GM20000 (cell line): ENCODE data around the gene TRMO.

Experiments
- DNase-seq: peaks from one replicate; pipeline ENCODE4 v3.0.0; 2012; ENCODE audit warnings: low spot score
- TF ChIP-seq, protein P1 (sequence below): IDR thresholded peaks from 2 replicates; pipeline ENCODE4 v1.5.1; 2012; ENCODE audit warnings: mild to moderate bottlenecking, control low read depth; ENCODE audit errors: extremely low read depth, missing control alignments

Gene TRMO

DNA sequence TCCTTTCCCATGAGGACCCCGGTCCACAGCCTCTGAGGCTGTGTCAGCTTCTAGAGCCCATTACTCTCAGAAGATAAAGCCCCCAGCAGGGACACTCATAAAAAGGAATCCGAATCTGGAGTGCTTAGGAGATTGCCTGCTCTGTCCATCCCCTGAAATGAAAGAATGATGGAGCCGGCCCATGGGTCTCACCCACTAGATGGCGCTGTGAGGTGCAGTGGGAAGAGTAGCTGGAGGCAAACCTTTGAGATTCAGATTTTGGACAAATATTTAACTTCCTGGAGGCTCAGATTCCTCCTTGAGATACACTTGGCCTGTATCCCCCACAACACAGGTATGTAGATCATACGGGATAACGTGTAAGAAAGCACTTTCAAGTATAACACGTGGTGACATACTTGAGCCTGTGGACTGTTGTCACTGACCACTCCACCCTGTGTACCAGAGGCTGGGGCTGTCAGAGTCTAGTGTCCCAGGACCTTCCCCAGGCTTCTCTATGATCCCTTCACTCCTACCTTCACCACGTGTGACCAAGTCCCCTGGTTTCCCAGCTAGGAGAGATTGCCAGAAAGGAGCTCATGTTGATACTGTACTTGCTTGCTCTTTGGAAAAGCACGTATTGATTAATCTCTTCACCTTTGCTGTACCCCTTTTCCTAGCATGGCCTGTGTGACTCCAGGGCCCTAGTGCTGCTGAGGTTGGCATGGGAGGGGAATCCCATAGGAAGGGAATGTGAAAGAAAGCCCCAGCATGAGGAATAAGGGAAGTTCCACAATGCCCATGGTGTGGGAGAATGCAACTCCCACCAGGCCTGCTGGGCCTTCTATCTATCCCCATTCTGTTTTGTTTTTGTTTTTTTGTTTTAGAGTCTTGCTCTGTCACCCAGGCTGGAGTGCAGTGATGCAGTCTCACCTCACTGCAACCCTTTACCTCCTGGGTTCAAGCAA is 32.1 kb downstream of the TRMO start:
- DNase-seq = peak; percentile 67
- TF ChIP-seq, protein P1, sequence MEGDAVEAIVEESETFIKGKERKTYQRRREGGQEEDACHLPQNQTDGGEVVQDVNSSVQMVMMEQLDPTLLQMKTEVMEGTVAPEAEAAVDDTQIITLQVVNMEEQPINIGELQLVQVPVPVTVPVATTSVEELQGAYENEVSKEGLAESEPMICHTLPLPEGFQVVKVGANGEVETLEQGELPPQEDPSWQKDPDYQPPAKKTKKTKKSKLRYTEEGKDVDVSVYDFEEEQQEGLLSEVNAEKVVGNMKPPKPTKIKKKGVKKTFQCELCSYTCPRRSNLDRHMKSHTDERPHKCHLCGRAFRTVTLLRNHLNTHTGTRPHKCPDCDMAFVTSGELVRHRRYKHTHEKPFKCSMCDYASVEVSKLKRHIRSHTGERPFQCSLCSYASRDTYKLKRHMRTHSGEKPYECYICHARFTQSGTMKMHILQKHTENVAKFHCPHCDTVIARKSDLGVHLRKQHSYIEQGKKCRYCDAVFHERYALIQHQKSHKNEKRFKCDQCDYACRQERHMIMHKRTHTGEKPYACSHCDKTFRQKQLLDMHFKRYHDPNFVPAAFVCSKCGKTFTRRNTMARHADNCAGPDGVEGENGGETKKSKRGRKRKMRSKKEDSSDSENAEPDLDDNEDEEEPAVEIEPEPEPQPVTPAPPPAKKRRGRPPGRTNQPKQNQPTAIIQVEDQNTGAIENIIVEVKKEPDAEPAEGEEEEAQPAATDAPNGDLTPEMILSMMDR = peak; percentile 78

DNA sequence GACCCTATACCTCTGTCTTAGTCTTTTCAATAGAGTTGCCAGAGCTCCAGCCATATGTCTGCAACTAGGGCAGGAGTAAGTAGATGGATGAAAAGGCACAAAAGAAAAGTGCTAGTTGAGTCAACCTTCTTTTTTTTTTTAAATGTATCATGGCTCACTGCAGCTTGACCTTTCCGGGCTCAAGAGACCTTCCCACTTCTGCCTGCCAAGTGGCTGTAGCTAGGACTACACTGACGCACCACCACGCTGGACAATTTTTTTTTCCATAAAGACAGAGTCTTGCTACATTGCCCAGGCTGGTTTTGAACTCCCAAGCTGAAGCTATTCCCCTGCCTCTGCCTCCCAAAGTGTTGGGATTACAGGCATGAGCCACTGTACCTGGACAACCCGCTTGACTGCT is 42.0 kb downstream of the TRMO start:
- no peak for DNase-seq
- TF ChIP-seq, protein P1 = no peak

DNA sequence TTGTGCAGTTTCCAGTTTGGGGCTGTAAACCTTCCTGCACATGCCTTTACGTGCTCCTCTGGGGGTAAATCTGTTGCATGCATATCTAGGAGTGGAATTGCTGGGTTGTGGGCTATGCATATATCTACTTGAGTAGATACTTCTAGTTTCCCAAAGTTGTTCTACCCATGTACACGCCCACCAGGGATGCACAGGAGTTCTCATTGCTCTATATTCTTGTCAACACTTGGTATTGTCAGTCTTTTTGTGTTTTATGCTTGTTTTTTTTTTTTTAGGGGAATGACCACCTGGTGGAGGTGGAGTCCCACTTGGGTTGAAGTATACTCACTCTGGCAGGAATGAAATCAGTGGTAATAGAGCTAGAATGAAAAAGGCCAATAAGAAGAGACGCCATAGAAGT is 46.2 kb downstream of the TRMO start:
- TF ChIP-seq, protein P1 = no peak

DNA sequence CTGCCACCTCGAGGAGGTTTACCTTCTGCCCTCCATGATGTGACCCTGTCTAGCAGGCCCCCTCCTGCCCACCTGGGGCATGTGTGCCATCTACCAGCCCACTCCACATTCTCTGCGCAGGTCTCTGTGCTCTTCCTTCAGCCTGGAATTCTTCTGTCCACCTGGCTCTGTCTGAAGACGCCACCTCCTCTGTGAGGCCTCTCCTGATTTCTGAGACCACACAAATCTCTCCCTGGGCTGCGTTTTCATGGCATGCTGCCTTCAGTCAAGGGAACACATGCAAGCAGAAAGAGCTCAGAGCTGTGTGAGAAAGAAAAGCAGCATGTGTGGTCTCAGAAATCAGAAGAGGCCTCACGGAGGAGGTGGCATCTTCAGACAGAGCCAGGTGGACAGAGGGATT is 47.2 kb downstream of the TRMO start:
- TF ChIP-seq, protein P1 = no peak
- DNase-seq = no peak

More for the DNA sequence above, 46.2 kb downstream of the TRMO start:
- no peak for DNase-seq

DNA sequence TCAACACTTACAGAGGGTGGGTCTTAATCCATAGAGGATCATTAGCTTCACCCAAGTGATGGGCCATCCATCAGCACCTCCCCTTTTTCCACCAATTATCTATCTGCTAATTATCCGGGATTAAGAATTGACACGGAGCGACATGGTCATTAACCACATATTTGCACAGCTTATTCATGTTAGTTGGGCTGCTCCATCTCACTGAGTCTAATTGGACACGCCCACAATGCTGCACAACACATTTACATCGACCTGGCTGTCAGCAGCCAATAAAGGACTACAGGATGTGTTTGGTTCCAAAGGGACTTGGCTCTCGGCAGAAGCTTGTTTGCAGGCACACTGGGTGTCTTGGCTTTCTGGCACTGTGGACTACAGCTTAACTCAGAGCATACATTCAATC is 47.7 kb downstream of the TRMO start:
- no peak for DNase-seq
- TF ChIP-seq, protein P1 = no peak

DNA sequence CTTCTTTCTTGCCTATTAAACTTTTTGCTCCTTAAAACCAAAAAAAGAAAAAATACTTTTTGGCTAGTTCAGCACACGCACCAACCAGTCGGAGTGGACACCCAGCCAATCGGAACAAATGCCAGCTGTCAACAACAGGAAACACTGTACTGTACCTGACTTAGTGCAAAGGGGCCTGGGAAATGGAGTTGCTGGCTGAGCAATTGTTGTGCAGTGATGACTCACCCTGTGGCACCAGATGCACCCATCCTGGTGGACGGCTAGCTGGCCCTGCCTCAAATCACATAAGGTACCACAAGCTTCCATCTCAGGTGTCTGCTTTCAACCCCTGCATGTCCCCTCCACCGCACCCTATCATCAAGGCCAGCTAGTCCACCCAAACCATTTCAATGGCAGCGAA is 48.4 kb downstream of the TRMO start:
- TF ChIP-seq, protein P1 = no peak
- DNase-seq = no peak

DNA sequence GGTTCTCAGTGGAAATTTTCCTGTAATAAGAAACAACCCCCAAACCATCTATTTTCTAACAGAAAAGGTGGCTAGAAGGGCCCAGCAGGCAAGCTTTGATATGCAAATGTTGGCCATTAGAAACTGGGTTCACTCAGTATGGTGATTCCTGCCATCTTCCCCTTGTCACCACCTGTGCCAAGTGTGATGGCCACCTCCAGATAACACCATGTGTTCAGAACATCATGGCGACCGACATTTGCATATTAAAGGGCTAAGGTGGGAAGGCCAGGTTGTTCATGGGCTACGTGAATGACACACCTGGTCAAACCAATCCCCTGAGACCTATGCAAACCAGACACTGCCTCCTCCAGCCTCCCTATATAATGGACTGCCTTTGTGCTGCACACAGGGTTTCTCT is 48.9 kb downstream of the TRMO start:
- no peak for DNase-seq
- TF ChIP-seq, protein P1 = no peak
